Ishikawa (cell line): ENCODE results near the gene ZFR.

ENCODE experiments used
- CEBPB ChIP-seq: IDR thresholded peaks from 2 replicates; pipeline ENCODE4 v1.6.1; 2012
- CREB1 ChIP-seq: IDR thresholded peaks from 2 replicates; pipeline ENCODE4 v1.6.1; 2012; ENCODE audit warnings: low read depth
- EGR1 ChIP-seq: IDR thresholded peaks from 2 replicates; pipeline ENCODE4 v1.6.1; 2012
- EP300 ChIP-seq: IDR thresholded peaks from 2 replicates; pipeline ENCODE4 v1.6.1; 2012; ENCODE audit warnings: borderline replicate concordance
- FOXM1 ChIP-seq: IDR thresholded peaks from 2 replicates; pipeline ENCODE4 v1.6.1; 2012; ENCODE audit warnings: low read depth, borderline replicate concordance
- NFIC ChIP-seq: IDR thresholded peaks from 2 replicates; pipeline ENCODE4 v1.6.1; 2012
- RAD21 ChIP-seq: IDR thresholded peaks from 2 replicates; pipeline ENCODE4 v1.6.1; 2012; ENCODE audit warnings: low read depth
- REST ChIP-seq: IDR thresholded peaks from 2 replicates; pipeline ENCODE4 v1.6.1; 2012; ENCODE audit warnings: low read depth, mild to moderate bottlenecking
- TAF1 ChIP-seq: IDR thresholded peaks from 2 replicates; pipeline ENCODE4 v1.6.1; 2012; ENCODE audit warnings: low read depth, mild to moderate bottlenecking
- TCF12 ChIP-seq: IDR thresholded peaks from 2 replicates; pipeline ENCODE4 v1.6.1; 2012; ENCODE audit warnings: low read depth
- USF1 ChIP-seq: IDR thresholded peaks from 2 replicates; pipeline ENCODE4 v1.6.1; 2012
- YY1 ChIP-seq: IDR thresholded peaks from 2 replicates; pipeline ENCODE4 v1.6.1; 2012; ENCODE audit warnings: low read depth
- ZBTB7A ChIP-seq: IDR thresholded peaks from 2 replicates; pipeline ENCODE4 v1.6.1; 2012; ENCODE audit warnings: low read depth
- TF ChIP-seq, protein P1 (sequence below): IDR thresholded peaks from 2 replicates; pipeline ENCODE4 v1.6.1; 2012

DNA sequence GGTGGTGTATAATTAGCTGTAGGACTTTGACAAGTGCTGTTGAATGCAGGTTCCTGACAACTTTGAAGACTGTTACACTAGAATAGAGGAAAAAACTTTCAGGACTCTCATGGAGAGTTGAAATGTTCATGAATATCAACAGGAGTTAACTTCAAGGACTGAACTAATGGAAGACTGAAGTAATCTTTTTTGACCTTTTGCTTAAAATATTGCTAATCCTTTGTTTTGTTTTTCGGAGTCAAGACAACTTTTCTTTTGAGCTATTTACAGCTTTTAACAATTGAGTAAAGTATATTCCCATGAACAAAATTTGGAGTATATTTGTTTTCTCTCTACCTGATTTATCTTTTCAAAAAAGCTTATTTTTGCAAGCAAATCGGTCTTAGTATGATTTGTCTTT is 97.7 kb downstream of the ZFR start:
- TF ChIP-seq TAF1 (no peak), RAD21 (no peak), YY1 (no peak), EP300 (no peak), ZBTB7A (no peak), TCF12 (no peak), CEBPB (no peak), FOXM1 (no peak), NFIC (no peak), REST (no peak), EGR1 (no peak), USF1 (no peak), CREB1 (no peak)
- TF ChIP-seq, protein P1, sequence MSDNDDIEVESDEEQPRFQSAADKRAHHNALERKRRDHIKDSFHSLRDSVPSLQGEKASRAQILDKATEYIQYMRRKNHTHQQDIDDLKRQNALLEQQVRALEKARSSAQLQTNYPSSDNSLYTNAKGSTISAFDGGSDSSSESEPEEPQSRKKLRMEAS: no peak
